T-cell (primary cell): ENCODE measurements around the gene TMEM209. TPM values are rescaled to one million over a fixed set of nuclear protein-coding genes. Genes with fewer than 3 reads are reported as not detected.
"Not testable (repeated sequence)": the region's sequence is repeated elsewhere in the genome, so short reads cannot be mapped to it uniquely, and the experiment has no call there.

Experiments
- ATAC-seq, 4 experiments: fragments of 200-7000 bp in 3 of 4; fragments of 150-1000 bp in 1 of 4; cut with Tn5 transposase; replicated peaks in 1 of 4; 1 replicate in 3 of 4; 2 replicates in 1 of 4; pipeline ENCODE4 v1.10.0; 2021; ENCODE audit warnings: moderate library complexity in 3 of 4, mild to moderate bottlenecking in 2 of 4, moderate number of reproducible peaks in 1 of 4
- CTCF ChIA-PET, 2 donors: fragments of 300-600 bp; sonication (Branson Sonifier 250); formaldehyde crosslinking; loops; one replicate each; lab custom pipeline; 2022; ENCODE audit warnings: antibody characterized with exemption in 2 of 2; lab: Charles Lee
- POLR2A ChIA-PET, 2 donors: fragments of 300-600 bp; sonication (Branson Sonifier 250); formaldehyde crosslinking; loops; one replicate each; lab custom pipeline; 2022; ENCODE audit warnings: antibody characterized with exemption in 2 of 2; lab: Charles Lee
- DNase-seq, 35 experiments: peaks; one replicate each; pipeline versions ENCODE4 v3.0.0 to v3.0.0-alpha.2; 2013 to 2023
- H3K27ac ChIP-seq: one replicate; pipeline ENCODE4 v1.5.1; 2013; ENCODE audit warnings: low read length
- H3K27me3 ChIP-seq, 2 experiments: replicated peaks in 1 of 2; 1 replicate in 1 of 2; 2 replicates in 1 of 2; pipeline versions ENCODE4 v1.6.1 to v1.7.0; 2013; ENCODE audit warnings: low read length in 1 of 2, mixed read lengths in 1 of 2; ENCODE audit not compliant: control insufficient read depth in 2 of 2, insufficient read depth in 2 of 2; ENCODE audit errors: extremely low read depth in 1 of 2
- H3K36me3 ChIP-seq, 2 donors: 1 replicate in 1 of 2; 2 replicates in 1 of 2; pipeline versions ENCODE4 v1.6.1 to v1.7.0; 2013; ENCODE audit warnings: low read length in 1 of 2; ENCODE audit not compliant: control insufficient read depth in 2 of 2, insufficient read depth in 1 of 2; ENCODE audit errors: extremely low read depth in 1 of 2
- H3K4me1 ChIP-seq, 2 experiments: 1 replicate in 1 of 2; 2 replicates in 1 of 2; pipeline versions ENCODE4 v1.6.1 to v1.7.0; 2013; ENCODE audit warnings: low read length in 2 of 2, mixed read lengths in 1 of 2; ENCODE audit not compliant: insufficient read depth in 2 of 2, control insufficient read depth in 1 of 2; ENCODE audit errors: extremely low read depth in 1 of 2
- H3K4me3 ChIP-seq, 2 donors: 1 replicate in 1 of 2; 2 replicates in 1 of 2; pipeline versions ENCODE4 v1.5.1 to v1.7.0; 2013; ENCODE audit warnings: mild to moderate bottlenecking in 2 of 2, low read length in 1 of 2, moderate library complexity in 1 of 2; ENCODE audit not compliant: control insufficient read depth in 1 of 2; ENCODE audit errors: extremely low read depth in 1 of 2
- H3K9me3 ChIP-seq: 2 replicates; pipeline ENCODE4 v1.7.0; 2013
- H3K27ac Mint-ChIP-seq, 2 donors: one replicate each; pipeline ENCODE4 v1.8.0; 2020 to 2021; ENCODE audit warnings: mild to moderate bottlenecking in 2 of 2, mixed read lengths in 2 of 2
- H3K27me3 Mint-ChIP-seq, 2 donors: one replicate each; pipeline ENCODE4 v1.8.0; 2021 to 2022; ENCODE audit warnings: mixed read lengths in 2 of 2
- H3K36me3 Mint-ChIP-seq: one replicate; pipeline ENCODE4 v1.8.0; 2021; ENCODE audit warnings: mixed read lengths
- H3K4me1 Mint-ChIP-seq, 3 donors: one replicate each; pipeline ENCODE4 v1.8.0; 2020 to 2022; ENCODE audit warnings: mixed read lengths in 3 of 3, mild to moderate bottlenecking in 1 of 3
- H3K4me3 Mint-ChIP-seq, 3 donors: one replicate each; pipeline ENCODE4 v1.8.0; 2020 to 2022; ENCODE audit warnings: mild to moderate bottlenecking in 3 of 3, mixed read lengths in 3 of 3, moderate library complexity in 3 of 3
- H3K9me3 Mint-ChIP-seq, 3 donors: one replicate each; pipeline ENCODE4 v1.8.0; 2020 to 2022; ENCODE audit warnings: mixed read lengths in 3 of 3
- WGBS: methylation state at CpG from one replicate; pipeline ENCODE4 v1.1.5; 2013; ENCODE audit warnings: missing lambda C conversion rate; ENCODE audit not compliant: insufficient coverage; 5-methylcytosine and 5-hydroxymethylcytosine counted together
- total RNA-seq, 35 experiments: library from RNA in 6 of 35; stranded (reverse) in 6 of 35; fragments of 120-200 nt in 1 of 35; gene quantifications; one replicate each; pipeline versions ENCODE4 v1.2.1 to v1.2.4 and lab custom pipeline; 2013 to 2026

Gene TMEM209
- total RNA-seq, 5 donors from 2014 or later (not counting 1 experiment from before 2014, with no cell fraction given) = 21.4 to 31.0 (median 25.5) TPM

- CTCF ChIA-PET, H3K9me3 ChIP-seq, H3K4me1 ChIP-seq, H3K36me3 Mint-ChIP-seq, H3K4me3 ChIP-seq, POLR2A ChIA-PET, H3K9me3 Mint-ChIP-seq, H3K36me3 ChIP-seq, DNase-seq, H3K27me3 ChIP-seq, H3K4me3 Mint-ChIP-seq, H3K27ac Mint-ChIP-seq, ATAC-seq, H3K27me3 Mint-ChIP-seq, H3K4me1 Mint-ChIP-seq, H3K27ac ChIP-seq: not testable (repeated sequence)
- 97% methylated on average over 17 of the region's 28 CpGs for WGBS
These were observed 24.8 kb upstream of the TMEM209 start for GRCh38 chr7:130229981-130230380.

- Histone ChIP-seq H3K27ac (no peak overlapping the region), H3K36me3 (no peaks in the 10 kb centered on the region), H3K9me3 (no peaks in the 10 kb centered on the region), H3K27me3 (peaks cover 0 to 10% of the 10 kb centered on the region in 2 experiments), H3K4me1 (no peaks in the 10 kb centered on the region), H3K4me3 (no peak overlapping the region)
- Mint-ChIP-seq H3K36me3 (no peaks in the 10 kb centered on the region), H3K27ac (no peak overlapping the region), H3K4me3 (no peak overlapping the region), H3K27me3 (peaks cover 0 to 3% of the 10 kb centered on the region in 2 donors), H3K9me3 (no peaks in the 10 kb centered on the region), H3K4me1 (no peaks in the 10 kb centered on the region)
- CTCF ChIA-PET = no interaction called here
- WGBS = 90% methylated on average over 4 of the region's 7 CpGs
- no peak for DNase-seq
- no peak for ATAC-seq
- POLR2A ChIA-PET = no interaction called here
These were observed 23.8 kb upstream of the TMEM209 start for GRCh38 chr7:130228840-130229502.

GRCh38 chr7:130227883-130228575 lies 22.8 kb upstream of the TMEM209 start:
- peaks cover 0 to 3% of the 10 kb centered on the region in 2 donors for H3K27me3 Mint-ChIP-seq
- peaks cover 0 to 11% of the 10 kb centered on the region in 2 experiments for H3K27me3 ChIP-seq
- no peak overlapping the region for H3K4me3 Mint-ChIP-seq
- no peaks in the 10 kb centered on the region for H3K36me3 Mint-ChIP-seq
- H3K27ac Mint-ChIP-seq = no peak overlapping the region
- no peaks in the 10 kb centered on the region for H3K9me3 ChIP-seq
- no peaks in the 10 kb centered on the region for H3K9me3 Mint-ChIP-seq
- H3K4me1 ChIP-seq = no peaks in the 10 kb centered on the region
- no CpG with 5 or more reads among the region's 1 CpG for WGBS
- ATAC-seq (no peak), DNase-seq (no peak)
- H3K27ac ChIP-seq = no peak overlapping the region
- no peaks in the 10 kb centered on the region for H3K4me1 Mint-ChIP-seq
- H3K4me3 ChIP-seq = no peak overlapping the region
- no peaks in the 10 kb centered on the region for H3K36me3 ChIP-seq
- POLR2A ChIA-PET = interaction anchor here in 1 of 2 donors (0.7 kb wide), 1 partner anchor 233 kb away, joined by 3 read pairs; no protein-coding TSS in a partner anchor
- CTCF ChIA-PET = interaction anchor here in 1 of 2 donors (0.6 kb wide), 1 partner anchor 1370 kb away, joined by 3 read pairs; no protein-coding TSS in a partner anchor

- 100% methylated on average over 1 of the region's 1 CpG for WGBS
These were observed 21.1 kb upstream of the TMEM209 start for GRCh38 chr7:130226333-130226732.

GRCh38 chr7:130224923-130225322 lies 19.7 kb upstream of the TMEM209 start:
- ATAC-seq, H3K9me3 ChIP-seq, DNase-seq, H3K27me3 ChIP-seq, H3K27ac ChIP-seq, H3K9me3 Mint-ChIP-seq, H3K4me1 Mint-ChIP-seq, H3K4me3 Mint-ChIP-seq, H3K4me3 ChIP-seq, H3K36me3 Mint-ChIP-seq, H3K27me3 Mint-ChIP-seq, H3K4me1 ChIP-seq, H3K27ac Mint-ChIP-seq, H3K36me3 ChIP-seq: not testable (repeated sequence)
- CTCF ChIA-PET = interaction anchor here in 1 of 2 donors (0.8 kb wide), 1 partner anchor 16 kb away, joined by 4 read pairs; no protein-coding TSS in a partner anchor
- WGBS = 100% methylated on average over 2 of the region's 3 CpGs
- POLR2A ChIA-PET = interaction anchor here in 1 of 2 donors (0.6 kb wide), 1 partner anchor 112 kb away, joined by 3 read pairs; no protein-coding TSS in a partner anchor

More at GRCh38 chr7:130226333-130226732, 21.1 kb upstream of the TMEM209 start:
- H3K27ac Mint-ChIP-seq = no peak overlapping the region
- no peaks in the 10 kb centered on the region for H3K36me3 ChIP-seq
- ATAC-seq (no peak), DNase-seq (no peak)
- peaks cover 0 to 5% of the 10 kb centered on the region in 2 experiments for H3K27me3 ChIP-seq
- CTCF ChIA-PET = interaction anchor here in 1 of 2 donors (0.7 kb wide), 1 partner anchor 87 kb away, joined by 3 read pairs; no protein-coding TSS in a partner anchor
- H3K4me3 ChIP-seq = no peak overlapping the region
- H3K4me3 Mint-ChIP-seq = no peak overlapping the region
- H3K4me1 ChIP-seq = no peaks in the 10 kb centered on the region
- POLR2A ChIA-PET = interaction anchor here in 1 of 2 donors (0.6 kb wide), 1 partner anchor 85 kb away, joined by 3 read pairs; no protein-coding TSS in a partner anchor
- no peak overlapping the region for H3K27ac ChIP-seq
- no peaks in the 10 kb centered on the region for H3K4me1 Mint-ChIP-seq
- no peaks in the 10 kb centered on the region for H3K9me3 ChIP-seq
- H3K9me3 Mint-ChIP-seq = no peaks in the 10 kb centered on the region
- peaks cover 0 to 3% of the 10 kb centered on the region in 2 donors for H3K27me3 Mint-ChIP-seq
- no peaks in the 10 kb centered on the region for H3K36me3 Mint-ChIP-seq

- no peaks in the 10 kb centered on the region for H3K4me1 ChIP-seq
- H3K9me3 ChIP-seq = no peaks in the 10 kb centered on the region
- no peak for ATAC-seq
- Mint-ChIP-seq H3K27me3 (peaks cover 0 to 7% of the 10 kb centered on the region in 2 donors), H3K4me3 (no peak overlapping the region), H3K4me1 (no peaks in the 10 kb centered on the region), H3K9me3 (no peaks in the 10 kb centered on the region), H3K27ac (no peak overlapping the region), H3K36me3 (no peaks in the 10 kb centered on the region)
- no peaks in the 10 kb centered on the region for H3K36me3 ChIP-seq
- POLR2A ChIA-PET = no interaction called here
- CTCF ChIA-PET = interaction anchor here in 1 of 2 donors (0.8 kb wide), 1 partner anchor 16 kb away, joined by 4 read pairs; no protein-coding TSS in a partner anchor
- no peak for DNase-seq
- H3K27ac ChIP-seq = no peak overlapping the region
- no peak overlapping the region for H3K4me3 ChIP-seq
- peaks cover 0 to 2% of the 10 kb centered on the region in 2 experiments for H3K27me3 ChIP-seq
- no CpG with 5 or more reads among the region's 5 CpGs for WGBS
These were observed 19.0 kb upstream of the TMEM209 start for GRCh38 chr7:130224210-130224609.
